ENCODE measurements around the gene NDC80.
A peak's percentile ranks its signal among the peaks of the same experiment; 100 is the strongest.
"Not testable (repeated sequence)": the region's sequence is repeated elsewhere in the genome, so short reads cannot be mapped to it uniquely, and the experiment has no call there.

The NDC80 gene

DNA sequence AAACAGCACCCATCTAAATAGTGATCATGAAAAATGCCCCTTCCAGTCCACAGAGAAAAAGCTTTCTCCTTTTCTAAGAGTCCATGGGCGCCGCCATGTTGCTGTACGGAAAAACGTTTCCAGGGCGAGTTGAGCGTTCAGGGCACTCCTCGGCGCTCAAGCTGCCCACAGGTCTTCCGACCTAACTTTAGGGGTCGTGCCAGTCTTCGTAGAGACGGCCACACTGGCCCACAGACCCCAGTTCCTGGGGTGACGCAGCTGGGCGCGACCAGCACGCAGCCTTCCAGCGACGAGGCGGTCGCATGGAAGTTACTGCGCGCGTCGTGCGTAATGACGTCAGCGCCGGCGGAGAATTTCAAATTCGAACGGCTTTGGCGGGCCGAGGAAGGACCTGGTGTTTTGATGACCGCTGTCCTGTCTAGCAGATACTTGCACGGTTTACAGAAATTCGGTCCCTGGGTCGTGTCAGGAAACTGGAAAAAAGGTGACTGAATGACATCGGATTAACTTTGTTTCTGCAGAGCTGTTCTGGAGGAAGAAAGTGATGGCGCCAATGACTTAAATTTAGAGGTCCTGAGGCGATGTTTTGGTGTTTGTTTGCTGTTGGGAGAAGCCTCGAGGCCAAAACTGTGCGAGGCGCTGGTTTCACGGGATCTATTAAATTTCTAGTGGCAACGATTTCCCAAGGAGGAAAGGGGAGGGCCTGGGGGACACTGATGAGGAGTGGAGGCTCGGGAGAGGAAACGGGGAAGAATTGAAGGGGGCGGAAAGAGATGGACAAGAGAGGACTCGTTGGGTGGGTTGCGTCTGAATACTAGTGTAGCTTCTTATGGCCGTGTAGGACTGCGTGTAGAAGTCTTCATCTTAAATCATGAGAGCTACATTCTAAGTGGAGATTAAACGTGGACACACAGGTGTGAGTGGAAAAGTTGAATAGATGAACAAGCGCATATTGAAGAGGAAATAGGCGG lies at the start of gene NDC80, which contains the start of gene METTL4:
TSS of gene NDC80 (plus strand) at position 358 of the 971 bp plus-strand sequence. CDS start 1,429 bp downstream, outside the sequence.
TSS of gene METTL4 (minus strand) at position 306 of the 971 bp plus-strand sequence. CDS start 4,289 bp downstream, outside the sequence.
- DNase-seq = peak; percentile 65

DNA sequence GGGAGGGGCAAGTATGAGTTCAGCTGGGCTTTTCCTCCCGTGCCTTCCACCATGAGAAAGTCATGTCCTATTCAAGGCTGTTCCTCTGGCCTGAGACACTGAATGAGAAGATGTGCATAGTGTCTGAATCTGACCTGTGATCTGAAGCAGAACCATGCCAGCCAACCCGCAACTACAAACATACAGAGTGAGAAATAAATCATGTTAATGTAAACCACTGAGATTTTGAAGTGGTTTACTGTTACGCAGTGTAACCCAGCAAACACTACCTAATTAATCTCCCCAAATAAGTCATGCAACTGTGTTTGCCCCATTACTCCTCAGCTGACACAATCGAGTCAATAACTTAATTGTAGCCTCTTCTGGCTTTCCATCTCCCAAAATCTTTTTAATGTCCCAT lies 49.2 kb upstream of the NDC80 start:
- no peak for DNase-seq

DNA sequence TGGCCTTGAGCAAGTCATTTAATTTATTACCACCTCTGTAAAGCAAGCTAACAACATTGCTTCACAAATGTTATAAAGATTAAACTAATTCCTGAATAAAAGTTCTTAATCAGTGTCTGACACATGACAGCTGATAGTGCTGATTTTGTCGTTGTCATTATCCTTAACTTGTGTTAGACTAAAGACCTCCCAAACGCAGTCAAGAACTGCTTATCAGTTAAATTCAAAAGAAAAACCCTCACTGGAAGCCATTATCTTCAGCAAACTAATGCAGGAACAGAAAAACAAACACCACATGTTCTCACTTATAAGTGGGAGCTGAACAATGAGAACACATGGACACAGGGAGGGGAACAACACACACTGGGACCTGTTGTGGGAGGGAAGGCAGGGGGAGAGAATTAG lies 46.6 kb upstream of the NDC80 start:
- DNase-seq = not testable (repeated sequence)

DNA sequence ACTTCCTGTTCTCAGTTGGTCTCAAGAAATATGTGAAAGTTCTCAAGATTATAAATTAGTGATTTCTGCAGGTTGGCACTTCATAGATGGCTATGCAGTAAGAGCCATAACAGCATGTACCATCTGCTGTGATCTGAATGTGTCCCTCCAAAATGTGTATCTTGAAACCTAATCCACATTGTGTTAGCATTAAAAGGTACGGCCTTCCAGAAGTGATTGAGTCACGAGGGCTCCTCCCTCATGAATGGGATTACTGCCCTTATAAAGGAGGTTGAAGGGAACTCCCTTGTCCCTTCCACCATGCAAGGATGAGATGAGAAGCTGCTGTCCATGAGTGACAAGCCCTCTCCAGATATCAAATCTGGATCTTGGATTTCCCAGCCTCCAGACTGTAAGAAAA lies 45.0 kb upstream of the NDC80 start:
- no peak for DNase-seq

DNA sequence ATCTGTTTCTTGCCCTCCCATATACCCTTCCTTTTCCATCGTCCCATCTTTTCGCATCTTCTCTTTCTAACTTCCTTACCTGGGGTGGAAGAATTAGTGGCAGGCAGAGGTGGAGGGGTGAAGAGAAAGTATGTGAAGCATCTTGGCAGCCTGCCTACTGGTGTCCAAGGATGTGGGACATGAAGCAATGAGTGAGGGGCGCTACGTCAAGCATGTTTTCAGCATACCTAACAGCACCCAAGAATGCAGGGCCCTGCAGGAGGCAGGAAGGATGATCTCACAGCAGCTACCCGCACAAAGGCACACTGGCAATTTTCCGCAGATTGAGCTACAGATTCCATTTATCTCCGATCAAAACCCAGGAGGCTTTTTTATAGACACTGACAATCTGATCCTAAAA lies 42.2 kb upstream of the NDC80 start:
- DNase-seq = no peak

DNA sequence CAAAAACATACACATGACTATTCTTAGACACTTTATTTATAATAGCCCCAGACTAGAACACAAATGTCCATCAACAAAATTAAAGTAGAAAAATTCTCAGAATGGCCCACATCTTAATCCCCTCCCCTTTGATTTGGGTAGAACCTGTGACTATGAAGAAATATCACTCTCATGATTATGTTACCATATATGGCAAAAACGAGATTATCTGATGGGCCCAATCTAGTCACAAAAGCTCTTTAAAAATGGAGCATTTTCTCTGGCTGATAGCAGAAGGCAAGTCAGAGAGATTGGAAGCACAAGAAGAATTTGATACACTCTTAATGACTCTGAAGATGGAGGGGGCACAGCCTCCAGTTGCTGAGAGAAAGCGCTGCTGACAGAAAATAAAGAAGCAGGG lies 39.6 kb upstream of the NDC80 start:
- no peak for DNase-seq

DNA sequence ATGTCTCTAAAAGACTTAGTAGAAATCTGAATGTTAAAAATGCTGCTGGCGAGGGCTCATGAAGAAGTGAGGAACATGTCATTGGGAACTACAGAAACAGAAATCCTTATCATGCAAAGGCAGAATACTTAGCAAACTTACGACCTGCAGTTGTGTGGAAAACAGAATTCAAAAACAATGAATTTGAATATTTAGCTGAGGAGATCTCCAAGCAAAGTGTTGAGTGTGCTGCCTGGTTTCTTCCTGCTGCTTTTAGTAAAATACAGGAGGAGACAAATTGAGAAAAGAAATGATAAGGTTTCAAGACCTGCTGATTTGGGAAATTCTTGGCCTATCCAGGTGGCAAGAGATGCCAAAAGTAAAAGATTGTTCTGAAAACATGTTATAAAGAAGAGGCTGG lies 38.6 kb upstream of the NDC80 start:
- DNase-seq = no peak

DNA sequence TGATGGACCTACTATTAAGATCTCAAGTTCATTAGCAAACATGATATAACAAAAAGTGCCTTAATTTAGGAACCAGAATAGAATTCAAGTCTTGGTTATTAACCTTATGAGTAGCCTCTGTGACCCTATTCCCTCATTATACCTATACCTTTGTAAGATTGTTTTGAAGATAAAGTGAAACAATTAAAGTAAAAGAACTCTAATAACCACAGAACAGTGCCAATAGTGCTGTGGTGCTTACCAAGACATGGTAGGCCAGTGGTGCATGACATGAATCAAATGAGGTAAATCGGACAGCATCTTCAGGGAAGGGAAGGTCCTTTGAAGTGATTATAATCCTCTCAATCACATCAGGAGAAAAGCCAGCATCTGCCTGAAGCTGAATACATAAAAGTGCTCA lies 36.5 kb upstream of the NDC80 start:
- DNase-seq = no peak

DNA sequence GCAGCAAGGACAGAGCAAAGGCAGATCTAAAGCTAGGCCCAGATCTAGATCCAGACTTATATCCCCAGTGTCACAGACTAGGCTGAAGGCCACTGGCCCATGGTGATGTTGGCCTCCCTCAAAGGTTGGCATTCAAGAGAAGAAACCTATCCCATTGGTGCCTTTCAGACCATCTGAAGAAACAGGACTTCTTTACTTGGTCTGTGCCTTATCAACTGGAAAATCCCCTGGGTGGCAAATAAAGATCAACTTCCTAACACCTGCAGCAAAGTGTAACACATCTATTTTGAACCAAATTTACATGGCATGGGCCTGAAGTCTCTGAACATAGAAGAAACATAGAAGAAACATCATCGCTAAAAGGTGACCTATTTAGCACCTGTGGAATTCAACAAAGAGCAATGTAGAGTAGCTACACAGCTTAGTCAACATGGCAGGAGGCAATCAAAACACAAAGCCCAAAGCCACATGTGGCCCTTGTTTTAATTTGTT lies 35.9 kb upstream of the NDC80 start:
- no peak for DNase-seq

DNA sequence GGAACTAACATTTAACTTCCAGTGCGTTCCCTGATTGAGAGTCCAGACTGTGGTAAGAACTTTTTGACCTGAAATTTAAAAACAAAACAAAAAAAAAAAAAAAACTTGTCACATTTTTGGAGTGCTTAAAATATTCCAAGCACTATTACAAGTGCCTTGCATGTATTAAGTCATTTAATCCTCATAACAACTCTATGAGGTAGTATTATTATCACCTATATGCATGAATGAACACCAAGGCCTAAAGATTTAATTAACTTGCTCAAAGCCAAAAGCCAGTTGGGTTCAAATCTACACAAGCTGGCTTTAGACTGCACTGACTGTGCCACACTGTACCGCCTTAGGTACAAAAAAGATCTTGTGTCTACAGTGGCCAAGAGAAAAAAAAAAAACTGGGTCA lies 35.3 kb upstream of the NDC80 start:
- DNase-seq = no peak

DNA sequence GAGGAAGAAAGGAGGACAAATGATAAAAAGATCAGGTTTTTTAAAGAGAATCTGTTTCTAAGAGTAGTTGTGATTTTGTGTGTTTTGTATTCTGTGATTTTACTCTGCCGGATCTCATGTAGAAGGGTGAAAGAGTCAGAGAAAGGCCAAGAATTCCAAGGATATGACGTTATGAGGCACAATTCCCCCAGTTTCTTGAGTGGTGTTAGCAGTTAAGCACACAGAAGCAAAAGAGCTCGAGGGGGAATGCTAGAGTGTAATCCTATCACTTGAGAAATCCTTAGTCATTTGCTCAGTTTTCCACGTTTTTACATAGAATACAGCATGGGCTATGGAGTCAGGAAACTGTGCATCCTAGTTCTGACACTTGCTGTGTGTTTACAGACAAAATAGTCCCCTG lies 34.9 kb upstream of the NDC80 start:
- DNase-seq = no peak

DNA sequence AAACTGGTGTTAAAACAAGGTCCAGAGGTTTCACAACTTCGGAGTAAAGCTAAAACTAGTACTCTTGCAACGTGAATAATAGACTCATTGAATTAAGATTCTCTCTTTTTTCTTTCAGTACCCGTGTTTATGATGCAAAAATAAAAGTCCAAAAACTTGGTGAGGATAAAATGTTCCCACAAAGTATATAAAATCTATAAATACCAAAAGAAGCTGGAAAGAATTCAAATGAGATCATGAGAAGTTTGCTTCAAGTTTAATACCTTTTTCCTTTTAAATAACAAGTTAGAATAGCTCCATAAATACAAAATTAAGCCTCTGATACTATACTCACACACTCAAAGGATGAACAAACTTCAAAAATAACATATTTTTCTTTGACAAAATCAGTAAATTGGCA lies 34.1 kb upstream of the NDC80 start:
- no peak for DNase-seq

DNA sequence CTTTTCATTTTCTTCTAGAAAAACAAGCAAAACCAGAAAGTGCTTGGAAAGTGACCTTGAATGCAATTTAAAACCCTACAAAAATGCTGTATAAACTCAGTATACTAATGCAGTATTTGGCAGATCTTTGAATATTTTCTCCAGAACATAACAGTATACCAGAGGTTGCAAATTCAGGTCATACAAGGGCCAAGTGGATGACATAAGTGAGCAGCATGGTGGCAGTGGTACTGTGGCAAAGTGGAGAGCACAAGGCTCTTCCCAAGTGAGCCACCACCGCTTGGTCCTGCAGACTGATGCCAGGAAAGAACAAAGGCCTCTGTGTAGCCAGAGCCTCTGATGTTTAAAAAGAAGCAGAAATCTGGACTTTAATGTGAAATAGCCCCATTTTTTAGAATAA lies 33.1 kb upstream of the NDC80 start:
- no peak for DNase-seq

DNA sequence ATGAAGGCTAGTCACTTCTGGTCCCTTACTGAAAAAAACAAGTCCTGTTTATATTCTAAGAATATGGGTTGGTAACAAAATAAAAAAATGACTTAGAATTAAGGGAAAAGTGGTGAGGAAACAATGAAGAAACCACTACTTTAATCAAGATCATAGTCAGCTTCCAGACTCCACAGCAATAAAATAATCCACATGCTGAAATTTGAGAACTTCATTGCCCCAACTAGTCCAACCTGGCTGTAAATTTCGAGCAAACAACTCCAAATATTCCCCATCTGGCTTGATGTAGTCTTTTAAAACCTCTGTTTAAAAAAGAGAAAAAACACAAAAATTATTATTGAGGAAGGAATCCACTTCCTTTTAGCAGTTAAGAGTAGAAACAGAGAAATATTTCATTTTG lies 32.5 kb upstream of the NDC80 start:
- DNase-seq = no peak

DNA sequence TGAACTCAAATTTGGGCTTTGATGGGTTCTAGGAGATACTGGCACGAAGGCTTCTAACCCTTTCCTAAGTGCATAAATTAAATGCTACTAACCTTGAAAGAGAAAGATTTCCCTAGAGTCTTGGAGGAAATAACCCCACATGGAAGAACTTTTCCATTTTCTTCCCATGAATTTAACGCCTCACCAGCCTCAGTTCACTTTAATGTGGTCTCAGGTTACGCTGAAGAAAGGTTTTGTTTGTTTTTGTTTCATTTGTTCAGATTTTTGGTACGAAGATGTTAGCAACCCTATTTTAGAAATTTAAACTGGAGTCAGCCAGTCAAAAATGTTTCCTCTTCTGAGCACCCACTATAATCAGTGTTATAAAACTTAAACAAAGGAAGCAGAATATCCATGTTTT lies 30.8 kb upstream of the NDC80 start:
- DNase-seq = no peak

DNA sequence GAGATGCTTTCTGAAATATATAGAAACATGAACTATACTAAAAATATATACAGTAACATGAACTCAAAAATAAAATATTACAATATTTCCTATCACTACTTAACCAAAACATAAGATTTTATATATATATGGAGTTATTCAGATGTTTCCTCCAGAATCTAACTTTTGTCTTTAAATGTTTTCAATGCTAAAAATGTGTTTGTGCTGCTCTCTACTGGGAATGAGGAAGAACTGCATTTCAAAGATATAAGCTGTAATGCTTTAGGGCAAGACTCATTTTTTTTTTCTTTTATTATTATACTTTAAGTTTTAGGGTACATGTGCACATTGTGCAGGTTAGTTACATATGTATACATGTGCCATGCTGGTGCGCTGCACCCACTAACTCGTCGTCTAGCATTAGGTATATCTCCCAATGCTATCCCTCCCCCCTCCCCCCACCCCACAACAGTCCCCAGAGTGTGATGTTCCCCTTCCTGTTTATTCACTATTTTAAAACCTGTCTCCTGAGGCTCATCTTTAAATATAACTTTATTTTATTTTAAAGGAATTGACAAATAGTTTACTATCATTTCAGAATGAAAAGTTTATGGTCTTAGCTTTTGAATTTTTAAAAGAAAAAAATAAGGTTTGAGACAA lies 29.3 kb upstream of the NDC80 start:
- not testable (repeated sequence) for DNase-seq

DNA sequence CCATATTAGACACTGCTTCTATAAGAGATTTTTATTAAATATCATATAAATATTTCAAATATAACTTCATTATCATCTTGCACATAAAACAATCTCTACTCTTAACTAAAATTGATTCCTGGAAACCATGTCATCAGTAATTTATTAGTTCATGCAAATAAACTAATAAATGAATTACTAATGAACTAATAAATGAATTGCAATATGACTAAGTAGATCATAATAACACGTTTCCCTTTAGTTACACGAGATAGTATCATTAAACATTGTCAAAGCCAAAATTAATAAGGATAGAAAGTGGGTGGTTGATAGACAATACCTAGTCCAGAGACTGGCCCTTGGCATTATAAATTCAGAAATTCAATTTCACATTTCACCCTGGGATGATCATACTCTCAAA lies 26.2 kb upstream of the NDC80 start:
- DNase-seq = no peak

DNA sequence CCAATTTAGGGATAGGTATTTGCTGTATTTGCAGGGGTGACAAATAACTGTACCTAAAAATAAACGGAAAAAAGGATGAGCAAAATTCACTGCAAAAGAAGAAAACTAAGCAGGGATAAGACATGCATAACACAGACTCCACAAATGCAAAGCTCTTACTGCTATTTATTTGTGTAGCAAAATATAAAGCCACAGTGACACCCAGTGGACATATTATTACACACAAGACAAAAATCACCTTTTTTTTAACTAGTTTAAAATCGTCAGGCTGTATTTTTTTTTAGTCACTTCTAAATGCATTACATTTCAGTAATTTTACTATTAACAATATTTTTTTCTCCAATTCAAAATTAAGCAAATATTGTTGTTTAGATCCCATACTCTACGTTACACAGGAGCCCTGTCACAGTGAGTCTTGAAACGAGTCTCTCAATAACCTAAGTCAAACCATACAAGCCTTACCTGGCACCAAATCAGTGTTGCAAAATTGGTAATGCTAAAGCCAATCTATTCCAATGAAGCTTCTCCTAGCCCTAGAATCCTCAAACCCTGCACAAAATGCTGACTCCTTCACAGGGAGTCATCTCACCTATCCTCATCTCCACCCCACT lies 23.8 kb upstream of the NDC80 start:
- DNase-seq = no peak

DNA sequence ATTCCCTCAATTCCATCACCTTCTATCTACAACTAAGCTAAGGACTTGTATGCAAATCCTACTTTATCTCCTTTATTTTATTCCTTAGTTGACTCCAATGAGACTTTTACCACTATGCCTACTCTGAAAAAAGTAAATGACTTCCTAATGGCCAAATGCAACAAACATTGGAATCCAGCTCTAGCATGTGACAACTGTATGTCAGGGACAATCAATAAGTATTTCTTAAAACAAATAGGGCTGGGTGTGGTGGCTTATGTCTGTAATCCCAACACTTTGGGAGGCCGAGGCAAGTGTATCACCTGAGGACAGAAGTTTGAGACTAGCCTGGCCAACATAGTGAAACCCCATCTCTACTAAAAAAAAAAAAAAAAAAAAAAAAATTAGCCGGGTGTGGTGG lies 21.9 kb upstream of the NDC80 start:
- no peak for DNase-seq

DNA sequence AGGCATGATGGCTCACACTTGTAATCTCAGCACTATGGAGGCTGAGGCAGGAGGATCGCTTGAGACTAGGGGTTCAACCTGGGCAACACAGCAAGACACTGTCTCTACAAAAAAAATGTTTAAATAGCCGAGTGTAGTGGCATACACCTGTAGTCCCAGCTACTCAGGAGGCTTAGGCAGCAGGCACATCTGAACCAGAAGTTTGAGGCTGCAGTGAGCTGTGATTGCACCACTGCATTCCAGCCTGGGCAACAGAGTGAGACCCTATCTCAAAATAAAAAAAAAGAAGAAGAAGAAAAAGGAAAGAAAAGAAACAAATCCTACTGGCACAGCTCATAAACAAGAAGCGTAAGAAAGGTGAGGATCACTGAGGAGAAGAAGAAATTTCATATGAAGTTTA lies 19.9 kb upstream of the NDC80 start:
- no peak for DNase-seq

DNA sequence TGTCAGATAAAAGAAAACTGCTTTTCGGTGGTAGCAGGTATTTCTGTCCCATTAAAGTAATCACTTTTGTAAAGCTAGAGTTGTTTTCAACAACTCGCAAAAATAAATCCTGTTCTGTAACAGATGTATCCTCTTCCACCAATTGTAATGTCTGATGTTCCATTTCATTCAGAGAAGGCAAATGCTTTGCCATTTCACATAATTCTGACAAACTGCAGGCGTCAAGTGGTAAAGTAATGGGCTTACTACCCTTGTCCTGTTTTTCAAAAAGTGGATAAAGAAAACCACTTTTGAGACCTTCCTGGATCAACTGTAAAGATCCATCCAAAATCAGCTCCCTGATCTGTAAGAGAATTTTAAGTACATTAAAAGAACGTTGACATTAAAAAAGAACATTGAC lies 16.7 kb upstream of the NDC80 start:
- DNase-seq = no peak

DNA sequence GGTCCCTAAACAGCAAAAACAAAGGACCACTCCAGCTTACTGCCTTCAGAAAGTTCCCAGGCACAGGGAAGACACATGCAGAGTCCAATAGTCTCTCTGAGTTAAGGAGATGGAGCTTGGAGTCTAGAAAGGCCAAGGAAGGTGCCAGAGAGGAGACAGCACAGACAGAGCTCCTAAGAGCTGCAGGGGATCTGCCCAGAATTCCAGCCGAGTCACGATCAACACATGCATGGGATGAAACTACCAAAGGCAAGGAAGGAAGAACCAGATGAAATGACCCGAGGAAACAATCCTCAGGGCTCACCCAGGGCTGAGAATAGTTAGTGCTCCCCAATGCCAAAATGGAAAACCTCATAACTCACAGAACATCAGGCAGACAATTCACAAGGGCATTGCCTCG lies 15.5 kb upstream of the NDC80 start:
- DNase-seq = no peak

DNA sequence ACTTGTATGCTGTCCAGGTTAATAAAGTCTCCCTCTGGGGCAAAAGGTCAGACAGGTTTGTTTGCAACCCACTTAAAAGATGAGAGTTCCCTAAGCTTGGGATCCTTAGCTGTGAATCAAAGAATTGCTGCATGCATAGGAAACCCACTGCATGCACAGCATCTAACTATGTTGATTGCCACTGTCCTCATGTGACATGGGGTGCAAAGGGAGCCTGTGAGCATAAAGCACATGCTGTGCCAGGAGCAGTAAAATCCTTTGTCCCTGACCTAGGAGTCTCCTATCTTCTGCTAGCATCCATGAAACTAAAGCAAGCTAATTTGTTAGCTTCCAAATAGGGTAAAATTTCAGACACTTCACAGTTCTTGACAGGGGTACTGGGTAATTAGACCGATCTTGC lies 13.8 kb upstream of the NDC80 start:
- no peak for DNase-seq

DNA sequence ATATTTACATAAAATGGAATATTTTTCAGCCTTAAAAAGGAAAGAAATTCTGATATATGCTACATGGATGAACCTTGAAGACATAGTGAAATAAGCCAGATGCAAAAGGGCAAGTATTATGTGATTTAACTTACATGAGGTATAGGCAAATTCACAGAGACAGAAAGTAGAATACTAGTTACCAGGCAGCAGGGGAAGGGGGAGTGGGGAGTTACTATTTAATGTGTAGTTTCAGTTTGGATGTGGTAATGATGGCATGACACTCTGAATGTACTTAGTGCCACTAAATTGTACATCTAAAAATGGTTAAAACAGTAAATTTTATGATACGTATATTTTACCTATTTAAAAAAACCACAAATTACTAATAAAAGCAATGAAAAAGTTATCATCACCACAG lies 12.1 kb upstream of the NDC80 start:
- DNase-seq = no peak
